Measurements from ENCODE around the gene PBOV1.
"Not testable (repeated sequence)": the region's sequence is repeated elsewhere in the genome, so short reads cannot be mapped to it uniquely, and the experiment has no call there.

The PBOV1 gene

GRCh38 chr6:138235693-138236092 is 17.4 kb upstream of the PBOV1 start:
- DNase-seq = no peak

GRCh38 chr6:138235205-138235604 is 16.9 kb upstream of the PBOV1 start:
- DNase-seq = no peak

- DNase-seq = no peak
Observed at GRCh38 chr6:138234363-138234762, 16.1 kb upstream of the PBOV1 start.

GRCh38 chr6:138231381-138231886 is 13.1 kb upstream of the PBOV1 start:
- peak; percentile 51 for DNase-seq

GRCh38 chr6:138230759-138231380 is 12.6 kb upstream of the PBOV1 start:
- DNase-seq = no peak

- no peak for DNase-seq
Observed at GRCh38 chr6:138230221-138230620, 11.9 kb upstream of the PBOV1 start.

GRCh38 chr6:138229663-138230179 is 11.4 kb upstream of the PBOV1 start:
- DNase-seq = no peak

- DNase-seq = no peak
Observed at GRCh38 chr6:138229072-138229471, 10.8 kb upstream of the PBOV1 start.

- DNase-seq = peak; percentile 28
Observed at GRCh38 chr6:138227316-138227781, 9.1 kb upstream of the PBOV1 start.

- no peak for DNase-seq
Observed at GRCh38 chr6:138226700-138227315, 8.5 kb upstream of the PBOV1 start.

- DNase-seq = no peak
Observed at GRCh38 chr6:138225953-138226352, 7.7 kb upstream of the PBOV1 start.

GRCh38 chr6:138222901-138223546 is 4.7 kb upstream of the PBOV1 start:
- DNase-seq = no peak

GRCh38 chr6:138219901-138220300 is 1.6 kb upstream of the PBOV1 start:
- no peak for DNase-seq

GRCh38 chr6:138219398-138219797 is 1.1 kb upstream of the PBOV1 start:
- DNase-seq = no peak

GRCh38 chr6:138215093-138215782 is 3.1 kb downstream of the PBOV1 start:
- DNase-seq = no peak

- DNase-seq = not testable (repeated sequence)
Observed at GRCh38 chr6:138212530-138212929, 5.8 kb downstream of the PBOV1 start.

- DNase-seq = no peak
Observed at GRCh38 chr6:138211601-138212000, 6.7 kb downstream of the PBOV1 start.

- DNase-seq = no peak
Observed at GRCh38 chr6:138211048-138211581, 7.2 kb downstream of the PBOV1 start.

GRCh38 chr6:138206862-138207261 is 11.4 kb downstream of the PBOV1 start:
- no peak for DNase-seq

- no peak for DNase-seq
Observed at GRCh38 chr6:138205437-138206094, 12.7 kb downstream of the PBOV1 start.

- no peak for DNase-seq
Observed at GRCh38 chr6:138204792-138205384, 13.4 kb downstream of the PBOV1 start.

- DNase-seq = no peak
Observed at GRCh38 chr6:138204303-138204702, 14.0 kb downstream of the PBOV1 start.

Data from NCI-H2029 treated with DMSO at 0.1 percent for 48 hours (cell line).